CD4-positive, alpha-beta T cell (primary cell): ENCODE measurements around the gene SPTBN5. TPM values are rescaled to one million over a fixed set of nuclear protein-coding genes. Genes with fewer than 3 reads are reported as not detected.

ENCODE experiments used
- ATAC-seq: fragments of 200-7000 bp; cut with Tn5 transposase; one replicate; pipeline ENCODE4 v1.10.0; 2022; ENCODE audit warnings: mild to moderate bottlenecking; ENCODE audit not compliant: poor library complexity
- CTCF ChIA-PET: fragments of 350-600 bp; sonication (Branson Sonifier 250); formaldehyde crosslinking; loops from one replicate; lab custom pipeline; 2021; ENCODE audit warnings: antibody characterized with exemption, inconsistent platforms; lab: Charles Lee
- POLR2A ChIA-PET: fragments of 350-600 bp; sonication (Branson Sonifier 250); formaldehyde crosslinking; loops from one replicate; lab custom pipeline; 2021; ENCODE audit warnings: antibody characterized with exemption, inconsistent platforms; lab: Charles Lee
- DNase-seq, 14 experiments: peaks; one replicate each; pipeline ENCODE4 v3.0.0-alpha.2; 2013 to 2020; ENCODE audit warnings: mixed read lengths in 2 of 14
- H3K27ac ChIP-seq, 2 donors: one replicate each; pipeline versions ENCODE4 v1.5.1 to v1.7.0; 2013; ENCODE audit warnings: low read length in 2 of 2, low read depth in 1 of 2, mild to moderate bottlenecking in 1 of 2
- H3K27me3 ChIP-seq, 2 experiments: 1 replicate in 1 of 2; 2 replicates in 1 of 2; pipeline versions ENCODE4 v1.6.1 to v1.7.0; 2013; ENCODE audit warnings: low read length in 2 of 2, control low read depth in 1 of 2, mild to moderate bottlenecking in 1 of 2, moderate library complexity in 1 of 2; ENCODE audit not compliant: insufficient read depth in 2 of 2, control insufficient read depth in 1 of 2
- H3K36me3 ChIP-seq: one replicate; pipeline ENCODE4 v1.6.1; 2013; ENCODE audit warnings: low read length, control low read depth; ENCODE audit not compliant: insufficient read depth
- H3K4me1 ChIP-seq: one replicate; pipeline ENCODE4 v1.6.1; 2013; ENCODE audit warnings: low read length, control low read depth; ENCODE audit not compliant: insufficient read depth
- H3K4me3 ChIP-seq: one replicate; pipeline ENCODE4 v1.5.1; 2013; ENCODE audit warnings: mild to moderate bottlenecking, low read length, moderate library complexity
- H3K9me3 ChIP-seq, 2 experiments: 1 replicate in 1 of 2; 2 replicates in 1 of 2; pipeline versions ENCODE4 v1.6.1 to v1.7.0; 2013; ENCODE audit warnings: low read length in 2 of 2, mild to moderate bottlenecking in 2 of 2, control low read depth in 1 of 2, moderate library complexity in 1 of 2; ENCODE audit not compliant: control insufficient read depth in 1 of 2, insufficient read depth in 1 of 2
- H3K27ac Mint-ChIP-seq: one replicate; pipeline ENCODE4 v1.8.0; 2020; ENCODE audit warnings: mixed read lengths
- H3K27me3 Mint-ChIP-seq: one replicate; pipeline ENCODE4 v1.8.0; 2021; ENCODE audit warnings: mixed read lengths
- H3K36me3 Mint-ChIP-seq: one replicate; pipeline ENCODE4 v1.8.0; 2021; ENCODE audit warnings: low read depth, mixed read lengths
- H3K4me1 Mint-ChIP-seq: one replicate; pipeline ENCODE4 v1.8.0; 2021; ENCODE audit warnings: low read depth, mixed read lengths
- H3K4me3 Mint-ChIP-seq: one replicate; pipeline ENCODE4 v1.8.0; 2020; ENCODE audit warnings: mild to moderate bottlenecking, mixed read lengths
- H3K9me3 Mint-ChIP-seq: one replicate; pipeline ENCODE4 v1.8.0; 2020; ENCODE audit warnings: mixed read lengths
- CTCF ChIP-seq: fragments of 200-600 bp; IDR thresholded peaks from one replicate; pipeline ENCODE4 v1.8.0; 2022; ENCODE audit warnings: antibody characterized with exemption, mild to moderate bottlenecking
- intact Hi-C, 2 experiments: fragments of 100-400 bp; cut with DNase I in 1 of 2; cut with micrococcal nuclease in 1 of 2; formaldehyde crosslinking; loops; one replicate each; pipeline versions ENCODE4 v1.15.1 to v1.9.0; 2023 to 2025; cut with DNase I, micrococcal nuclease
- total RNA-seq, 174 experiments: library from RNA in 2 of 174; stranded (reverse) in 2 of 174; gene quantifications; one replicate each; pipeline ENCODE4 v1.2.3 and lab custom pipeline; 2021 to 2026

The SPTBN5 gene
- total RNA-seq, 2 experiments from 2014 or later = 2.2 to 2.3 TPM

- ATAC-seq = no peak
- Histone ChIP-seq H3K36me3 (peaks cover 79% of the 10 kb centered on the region), H3K27ac (no peak overlapping the region), H3K9me3 (no peaks in the 10 kb centered on the region), H3K27me3 (no peaks in the 10 kb centered on the region), H3K4me3 (no peak overlapping the region), H3K4me1 (peaks cover 2% of the 10 kb centered on the region)
- DNase-seq = no peak
- Mint-ChIP-seq H3K4me3 (no peak overlapping the region), H3K27me3 (no peaks in the 10 kb centered on the region), H3K9me3 (no peaks in the 10 kb centered on the region), H3K36me3 (peaks cover 77% of the 10 kb centered on the region), H3K4me1 (peaks cover under 1% of the 10 kb centered on the region), H3K27ac (no peak overlapping the region)
- ChIA-PET POLR2A (no interaction called here), CTCF (interaction anchor here (1.1 kb wide), 1 partner anchor 44 kb away, joined by 3 read pairs; no protein-coding TSS in a partner anchor)
- intact Hi-C loops = loop anchor here in 1 of 2 experiments (10.0 kb wide), 1 partner anchor 912 kb away; no protein-coding TSS in a partner anchor
- TF ChIP-seq CTCF = no peak
These were observed 77.1 kb downstream of the SPTBN5 start for GRCh38 chr15:41816788-41817187.

- no peak for ATAC-seq
- ChIA-PET CTCF (interaction anchor here (1.2 to 1.7 kb wide), 2 partner anchors 42 kb away, joined by 3 to 6 read pairs; no protein-coding TSS in a partner anchor), POLR2A (no interaction called here)
- H3K4me1 Mint-ChIP-seq = peaks cover 12% of the 10 kb centered on the region
- H3K27me3 Mint-ChIP-seq = no peaks in the 10 kb centered on the region
- Histone ChIP-seq H3K9me3 (no peaks in the 10 kb centered on the region), H3K4me3 (no peak overlapping the region), H3K27me3 (no peaks in the 10 kb centered on the region), H3K36me3 (peaks cover 59% of the 10 kb centered on the region), H3K27ac (no peak overlapping the region), H3K4me1 (peaks cover 19% of the 10 kb centered on the region)
- H3K36me3 Mint-ChIP-seq = peaks cover 65% of the 10 kb centered on the region
- no peak for TF ChIP-seq CTCF
- H3K9me3 Mint-ChIP-seq = no peaks in the 10 kb centered on the region
- no peak for DNase-seq
- intact Hi-C loops = loop anchor here (5.0 to 10.0 kb wide), 5 partner anchors 88 to 910 kb away; partner anchors contain the start of gene TYRO3 (in 1 of the 2)
- no peak overlapping the region for H3K27ac Mint-ChIP-seq
- H3K4me3 Mint-ChIP-seq = no peak overlapping the region
These were observed 79.3 kb downstream of the SPTBN5 start for GRCh38 chr15:41814534-41814933.

- ChIA-PET POLR2A (no interaction called here), CTCF (interaction anchor here (1.3 to 1.7 kb wide), 2 partner anchors 14 to 41 kb away, joined by 3 to 6 read pairs; no protein-coding TSS in a partner anchor)
- peaks cover 48% of the 10 kb centered on the region for H3K36me3 ChIP-seq
- DNase-seq (no peak), ATAC-seq (no peak)
- Mint-ChIP-seq H3K4me1 (peaks cover 12% of the 10 kb centered on the region), H3K4me3 (no peak overlapping the region), H3K36me3 (peaks cover 54% of the 10 kb centered on the region), H3K27ac (no peak overlapping the region), H3K9me3 (no peaks in the 10 kb centered on the region), H3K27me3 (no peaks in the 10 kb centered on the region)
- H3K27ac ChIP-seq = no peak overlapping the region
- H3K27me3 ChIP-seq = no peaks in the 10 kb centered on the region
- intact Hi-C loops = loop anchor here (5.0 to 10.0 kb wide), 5 partner anchors 89 to 909 kb away; partner anchors contain the start of gene TYRO3 (in 1 of the 2)
- no peak for TF ChIP-seq CTCF
- H3K4me1 ChIP-seq = peaks cover 19% of the 10 kb centered on the region
- H3K9me3 ChIP-seq = no peaks in the 10 kb centered on the region
- no peak overlapping the region for H3K4me3 ChIP-seq
These were observed 80.4 kb downstream of the SPTBN5 start for GRCh38 chr15:41813426-41813825.
